HG03342 (cell line): ENCODE results near the gene CREB5.
"Not testable (repeated sequence)": the region's sequence is repeated elsewhere in the genome, so short reads cannot be mapped to it uniquely, and the experiment has no call there.

ENCODE experiments used
- ATAC-seq: cut with Tn5 transposase; IDR thresholded peaks from one replicate; pipeline ENCODE4 v1.9.1; 2021; ENCODE audit warnings: mild to moderate bottlenecking, moderate library complexity; ENCODE audit not compliant: unreplicated experiment

The CREB5 gene

GRCh38 chr7:28572321-28573058 lies 160.2 kb downstream of the CREB5 start:
- ATAC-seq: no peak

GRCh38 chr7:28573059-28573553 lies 160.8 kb downstream of the CREB5 start:
- ATAC-seq: no peak

GRCh38 chr7:28573651-28574301 lies 161.5 kb downstream of the CREB5 start:
- ATAC-seq: no peak

- ATAC-seq: no peak
These were observed 162.9 kb downstream of the CREB5 start for GRCh38 chr7:28575241-28575643.

- ATAC-seq: no peak
These were observed 164.3 kb downstream of the CREB5 start for GRCh38 chr7:28576656-28577055.

- no peak for ATAC-seq
These were observed 167.3 kb downstream of the CREB5 start for GRCh38 chr7:28579571-28579970.

- ATAC-seq: no peak
These were observed 168.3 kb downstream of the CREB5 start for GRCh38 chr7:28580665-28581064.

GRCh38 chr7:28581351-28581750 lies 169.0 kb downstream of the CREB5 start:
- no peak for ATAC-seq

- ATAC-seq: no peak
These were observed 169.9 kb downstream of the CREB5 start for GRCh38 chr7:28582226-28582625.

- ATAC-seq: no peak
These were observed 171.9 kb downstream of the CREB5 start for GRCh38 chr7:28584235-28584634.

- ATAC-seq: no peak
These were observed 174.4 kb downstream of the CREB5 start for GRCh38 chr7:28586736-28587135.

- no peak for ATAC-seq
These were observed 174.9 kb downstream of the CREB5 start for GRCh38 chr7:28587211-28587610.

- no peak for ATAC-seq
These were observed 176.3 kb downstream of the CREB5 start for GRCh38 chr7:28588602-28589001.

- no peak for ATAC-seq
These were observed 178.8 kb downstream of the CREB5 start for GRCh38 chr7:28591041-28591674.

- ATAC-seq: no peak
These were observed 179.5 kb downstream of the CREB5 start for GRCh38 chr7:28591725-28592349.

GRCh38 chr7:28592861-28593260 lies 180.5 kb downstream of the CREB5 start:
- no peak for ATAC-seq

GRCh38 chr7:28595076-28595475 lies 182.8 kb downstream of the CREB5 start:
- no peak for ATAC-seq

GRCh38 chr7:28595801-28596200 lies 183.5 kb downstream of the CREB5 start:
- ATAC-seq: no peak

- ATAC-seq: no peak
These were observed 184.1 kb downstream of the CREB5 start for GRCh38 chr7:28596245-28596935.

- no peak for ATAC-seq
These were observed 185.0 kb downstream of the CREB5 start for GRCh38 chr7:28597284-28597683.

GRCh38 chr7:28598037-28598436 lies 185.7 kb downstream of the CREB5 start:
- not testable (repeated sequence) for ATAC-seq
